ENCODE measurements around the gene TRPV6.

DNA sequence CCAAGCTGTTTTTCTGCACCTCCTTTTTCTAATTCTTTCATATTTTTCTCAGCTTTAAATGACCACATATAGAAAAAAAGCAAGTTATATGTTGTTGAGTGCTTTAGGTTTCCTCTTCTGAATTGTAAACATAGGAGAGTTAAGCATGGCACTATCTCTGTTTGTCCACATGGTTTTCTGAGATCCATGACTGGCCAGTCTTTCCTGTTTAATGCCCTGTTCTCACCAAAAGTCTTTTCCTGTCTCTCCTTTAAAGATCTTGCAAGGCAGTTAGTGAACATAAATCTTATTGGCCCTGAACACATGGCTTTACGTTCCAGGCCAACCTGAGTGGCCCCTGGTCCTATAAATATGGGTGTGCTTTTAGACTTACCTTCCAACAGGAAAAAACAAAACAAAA lies 28.6 kb upstream of the TRPV6 start:
- TF ChIP-seq, protein P1, sequence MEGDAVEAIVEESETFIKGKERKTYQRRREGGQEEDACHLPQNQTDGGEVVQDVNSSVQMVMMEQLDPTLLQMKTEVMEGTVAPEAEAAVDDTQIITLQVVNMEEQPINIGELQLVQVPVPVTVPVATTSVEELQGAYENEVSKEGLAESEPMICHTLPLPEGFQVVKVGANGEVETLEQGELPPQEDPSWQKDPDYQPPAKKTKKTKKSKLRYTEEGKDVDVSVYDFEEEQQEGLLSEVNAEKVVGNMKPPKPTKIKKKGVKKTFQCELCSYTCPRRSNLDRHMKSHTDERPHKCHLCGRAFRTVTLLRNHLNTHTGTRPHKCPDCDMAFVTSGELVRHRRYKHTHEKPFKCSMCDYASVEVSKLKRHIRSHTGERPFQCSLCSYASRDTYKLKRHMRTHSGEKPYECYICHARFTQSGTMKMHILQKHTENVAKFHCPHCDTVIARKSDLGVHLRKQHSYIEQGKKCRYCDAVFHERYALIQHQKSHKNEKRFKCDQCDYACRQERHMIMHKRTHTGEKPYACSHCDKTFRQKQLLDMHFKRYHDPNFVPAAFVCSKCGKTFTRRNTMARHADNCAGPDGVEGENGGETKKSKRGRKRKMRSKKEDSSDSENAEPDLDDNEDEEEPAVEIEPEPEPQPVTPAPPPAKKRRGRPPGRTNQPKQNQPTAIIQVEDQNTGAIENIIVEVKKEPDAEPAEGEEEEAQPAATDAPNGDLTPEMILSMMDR (IDR thresholded peaks at IDR 0.05) = no peak
- no peak for TF ChIP-seq POLR2AphosphoS5 (IDR thresholded peaks at IDR 0.05)
